ENCODE results near the gene DDR1.

- TF ChIP-seq POLR2A (IDR thresholded peaks at IDR 0.05; ENCODE audit: low read depth, low read length) (no peak), TAF1 (IDR thresholded peaks at IDR 0.05; ENCODE audit: low read depth, low read length) (no peak), POLR2AphosphoS5 (IDR thresholded peaks at IDR 0.05; ENCODE audit: low read depth, low read length) (no peak), PAX5 (IDR thresholded peaks at IDR 0.05; ENCODE audit: insufficient read depth, low read length, severe bottlenecking) (no peak), SPI1 (IDR thresholded peaks at IDR 0.05; ENCODE audit: low read depth, low read length) (no peak)
Observed at GRCh38 chr6:30854285-30855040, 29.9 kb upstream of the DDR1 start.

Data from GM12891 (cell line).